Epithelial cell of esophagus (primary cell): ENCODE measurements around the gene OLA1.

Source experiments
- DNase-seq: peaks from one replicate; pipeline ENCODE4 v3.0.0; 2010; ENCODE audit warnings: low read depth
- H3K4me3 ChIP-seq: 2 replicates; pipeline ENCODE4 v1.5.1; 2011; ENCODE audit warnings: mild to moderate bottlenecking, low read length, control low read depth
- CTCF ChIP-seq: IDR thresholded peaks from 2 replicates; pipeline ENCODE4 v1.5.1; 2011; ENCODE audit warnings: low read depth, mild to moderate bottlenecking, low read length, control low read depth, inconsistent platforms; ENCODE audit not compliant: insufficient read depth; ENCODE audit errors: missing control alignments

Gene OLA1

GRCh38 chr2:174195253-174195652, 53.1 kb downstream of the OLA1 start:
- DNase-seq = no peak
- H3K4me3 ChIP-seq = no peak overlapping the region
- no peak for TF ChIP-seq CTCF

GRCh38 chr2:174193737-174194136, 54.6 kb downstream of the OLA1 start:
- H3K4me3 ChIP-seq = no peak overlapping the region
- DNase-seq = no peak
- no peak for TF ChIP-seq CTCF

- no peak for TF ChIP-seq CTCF
- no peak for DNase-seq
- H3K4me3 ChIP-seq = no peak overlapping the region
Observed at GRCh38 chr2:174192664-174193063, 55.7 kb downstream of the OLA1 start.

GRCh38 chr2:174191342-174192074, 56.8 kb downstream of the OLA1 start:
- TF ChIP-seq CTCF = no peak
- no peak for DNase-seq
- no peak overlapping the region for H3K4me3 ChIP-seq

GRCh38 chr2:174184915-174185314, 63.4 kb downstream of the OLA1 start:
- no peak for TF ChIP-seq CTCF
- no peak for DNase-seq

GRCh38 chr2:174184504-174184903, 63.8 kb downstream of the OLA1 start:
- DNase-seq = no peak
- no peak for TF ChIP-seq CTCF
- H3K4me3 ChIP-seq = no peak overlapping the region

More at GRCh38 chr2:174184915-174185314, 63.4 kb downstream of the OLA1 start:
- H3K4me3 ChIP-seq = no peak overlapping the region

GRCh38 chr2:174183076-174183475, 65.3 kb downstream of the OLA1 start:
- TF ChIP-seq CTCF = no peak
- no peak overlapping the region for H3K4me3 ChIP-seq
- no peak for DNase-seq
